HepG2 (cell line): ENCODE results near the gene UBE2O. TPM values are rescaled to one million over a fixed set of nuclear protein-coding genes. Genes with fewer than 3 reads are reported as not detected.

Source experiments
- ATAC-seq: fragments of 200-7000 bp; cut with Tn5 transposase; 3 replicates; pipeline ENCODE4 v1.9.1; 2020; ENCODE audit warnings: mild to moderate bottlenecking, moderate library complexity
- BruUV-seq: library from RNA; stranded (reverse); fragments of 400-500 nt; replicated peaks from 2 replicates; lab custom pipeline; 2021; lab: Mats Ljungman, UMichigan
- CTCF ChIA-PET: fragments of 300-600 bp; formaldehyde crosslinking; extraction: SDS; loops from one replicate; lab custom pipeline; 2021; ENCODE audit warnings: low total read pairs, inconsistent platforms, low intra/inter-chr PET ratio; lab: Yijun Ruan, JAX
- POLR2A ChIA-PET: fragments of 350-600 bp; sonication (Branson Sonifier 250); formaldehyde crosslinking; loops from one replicate; lab custom pipeline; 2020; ENCODE audit warnings: antibody characterized with exemption, inconsistent platforms; lab: Yijun Ruan, JAX
- DNase-seq: peaks from one replicate; pipeline ENCODE4 v3.0.0-alpha.2; 2015; ENCODE audit warnings: low spot score
- FAIRE-seq: peaks from 3 replicates; lab custom pipeline; 2011; peaks lifted over from hg19 to GRCh38; lab: Jason Lieb, UNC
- H2AFZ ChIP-seq: one replicate; pipeline ENCODE4 v1.6.1; 2011; ENCODE audit warnings: low read length, inconsistent platforms
- H3K27ac ChIP-seq: fragments of 300-600 bp; 3 replicates; pipeline ENCODE4 v1.8.0; 2011; ENCODE audit warnings: mixed run types, mild to moderate bottlenecking, mixed read lengths, low read length, inconsistent platforms; ENCODE audit not compliant: insufficient read depth; ENCODE audit errors: extremely low read length
- H3K27me3 ChIP-seq, 2 experiments: fragments of 200-600 bp in 1 of 2; 2 replicates in 1 of 2; 3 replicates in 1 of 2; pipeline versions ENCODE4 v1.6.0 to v1.8.0; 2011; ENCODE audit warnings: low read length in 2 of 2, mild to moderate bottlenecking in 2 of 2, moderate library complexity in 2 of 2, inconsistent platforms in 1 of 2; ENCODE audit not compliant: insufficient read depth in 2 of 2, control insufficient read depth in 1 of 2
- H3K36me3 ChIP-seq, 2 experiments: fragments of 200-600 bp in 1 of 2; replicated peaks in 1 of 2; 2 replicates in 1 of 2; 3 replicates in 1 of 2; pipeline versions ENCODE4 v1.5.1 to v1.8.0; 2011; ENCODE audit warnings: low read length in 2 of 2, inconsistent platforms in 1 of 2; ENCODE audit not compliant: insufficient read depth in 2 of 2, control insufficient read depth in 1 of 2
- H3K4me1 ChIP-seq: 2 replicates; pipeline ENCODE4 v1.5.1; 2012; ENCODE audit warnings: low read length, inconsistent platforms; ENCODE audit not compliant: insufficient read depth
- H3K4me2 ChIP-seq: 2 replicates; pipeline ENCODE4 v1.6.0; 2011; ENCODE audit warnings: low read depth, low read length, inconsistent platforms
- H3K4me3 ChIP-seq, 3 experiments: fragments of 200-600 bp in 1 of 3; sonication (generic), shearing (Covaris generic) in 1 of 3; replicated peaks in 1 of 3; 2 replicates each; pipeline ENCODE4 v1.5.1; 2011 to 2016; ENCODE audit warnings: low read length in 3 of 3, inconsistent platforms in 2 of 3, low read depth in 2 of 3, mild to moderate bottlenecking in 2 of 3, control low read depth in 1 of 3, mixed read lengths in 1 of 3; ENCODE audit not compliant: insufficient read depth in 1 of 3
- H3K79me2 ChIP-seq: one replicate; pipeline ENCODE4 v1.6.1; 2011; ENCODE audit warnings: low read length, inconsistent platforms; ENCODE audit not compliant: insufficient read depth
- H3K9ac ChIP-seq: 2 replicates; pipeline ENCODE4 v1.6.0; 2011; ENCODE audit warnings: mild to moderate bottlenecking, low read depth, low read length, inconsistent platforms; ENCODE audit not compliant: insufficient read depth
- H3K9me3 ChIP-seq: 2 replicates; pipeline ENCODE4 v1.5.1; 2012; ENCODE audit warnings: mild to moderate bottlenecking, low read length
- H4K20me1 ChIP-seq: 2 replicates; pipeline ENCODE4 v1.6.0; 2011; ENCODE audit warnings: inconsistent platforms, mild to moderate bottlenecking, low read length, moderate library complexity; ENCODE audit not compliant: insufficient read depth
- ATF7 ChIP-seq, 2 experiments: fragments of 450-650 bp in 1 of 2; sonication (generic) in 1 of 2; formaldehyde crosslinking in 1 of 2; IDR thresholded peaks; 2 replicates each; pipeline versions ENCODE4 v1.4.0 to v1.6.1; 2016 to 2020; ENCODE audit warnings: antibody characterized with exemption in 1 of 2, mild to moderate bottlenecking in 1 of 2, missing genetic modification reagents in 1 of 2
- CEBPB ChIP-seq: IDR thresholded peaks from 2 replicates; pipeline ENCODE4 v1.6.1; 2011; ENCODE audit warnings: low read depth, low read length, improper control_type of control experiment, borderline replicate concordance
- CEBPG ChIP-seq: IDR thresholded peaks from 2 replicates; pipeline ENCODE4 v1.6.1; 2016
- CREB1 ChIP-seq, 2 experiments: fragments of 450-650 bp in 1 of 2; IDR thresholded peaks; 2 replicates each; pipeline ENCODE4 v1.6.1; 2016 to 2017; ENCODE audit warnings: control low read depth in 1 of 2, mild to moderate bottlenecking in 1 of 2, missing compliant biosample characterization in 1 of 2, missing genetic modification characterization in 1 of 2
- KDM4B ChIP-seq: sonication (generic); formaldehyde crosslinking; IDR thresholded peaks from 2 replicates; pipeline ENCODE4 v1.4.0; 2020; ENCODE audit warnings: missing genetic modification reagents
- RBM22 ChIP-seq: fragments of 200-400 bp; formaldehyde crosslinking; optimal IDR thresholded peaks from 2 replicates; pipeline ENCODE3; 2017; ENCODE audit warnings: mild to moderate bottlenecking, low read length, moderate library complexity
- RFXAP ChIP-seq: sonication (generic); formaldehyde crosslinking; IDR thresholded peaks from 2 replicates; pipeline ENCODE4 v1.4.0; 2020; ENCODE audit warnings: missing genetic modification reagents, borderline replicate concordance
- SRF ChIP-seq: IDR thresholded peaks from 2 replicates; pipeline ENCODE4 v1.6.1; 2011; ENCODE audit warnings: mild to moderate bottlenecking, low read depth, low read length, moderate library complexity
- WGBS: methylation state at CpG from one replicate; pipeline ENCODE4 v1.1.6; 2017; ENCODE audit warnings: low lambda C conversion rate; 5-methylcytosine and 5-hydroxymethylcytosine counted together
- in situ Hi-C: cut with HindIII; loops from 2 replicates; pipeline ENCODE4 v1.10.0; 2017; ENCODE audit warnings: low pct_unique_long_range_greater_than_20kb; ENCODE audit not compliant: extremely low pct_ligation_motif_present
- intact Hi-C: fragments of 100-400 bp; cut with micrococcal nuclease; formaldehyde crosslinking; loops from one replicate; pipeline ENCODE4 v1.10.0; 2022; ENCODE audit not compliant: unreplicated experiment
- polyA plus RNA-seq, 8 experiments: library from polyadenylated mRNA; depleted of rRNA in 3 of 8; stranded (reverse) in 7 of 8; unstranded in 1 of 8; fragments of >200 nt; fragmentation: Illumina TruSeq in 4 of 8; extraction: Trizol in 4 of 8; gene quantifications; 2 replicates each; pipeline versions ENCODE4 v1.2.1 to v1.2.3, GENCODE V29; 2011 to 2016; ENCODE audit warnings: low read depth in 4 of 8, missing spikeins in 1 of 8, mixed read lengths in 1 of 8; ENCODE audit not compliant: insufficient read depth in 1 of 8
- total RNA-seq, 5 experiments: library from RNA; depleted of rRNA; stranded (reverse); fragments of >200 nt; fragmentation: Illumina TruSeq; extraction: Trizol; gene quantifications; 2 replicates each; pipeline ENCODE4 v1.2.3, GENCODE V29; 2016; ENCODE audit warnings: low read depth in 1 of 5
- TF ChIP-seq, protein P1 (sequence below): sonication (generic); formaldehyde crosslinking; IDR thresholded peaks from 2 replicates; pipeline ENCODE4 v1.4.0; 2020; ENCODE audit warnings: missing genetic modification reagents

UBE2O gene
- total and polyA plus RNA-seq, 2 of the 13 experiments (the other 11 are each of a cell fraction or from before 2014, with no cell fraction given) = 21.5 to 23.5 TPM

DNA sequence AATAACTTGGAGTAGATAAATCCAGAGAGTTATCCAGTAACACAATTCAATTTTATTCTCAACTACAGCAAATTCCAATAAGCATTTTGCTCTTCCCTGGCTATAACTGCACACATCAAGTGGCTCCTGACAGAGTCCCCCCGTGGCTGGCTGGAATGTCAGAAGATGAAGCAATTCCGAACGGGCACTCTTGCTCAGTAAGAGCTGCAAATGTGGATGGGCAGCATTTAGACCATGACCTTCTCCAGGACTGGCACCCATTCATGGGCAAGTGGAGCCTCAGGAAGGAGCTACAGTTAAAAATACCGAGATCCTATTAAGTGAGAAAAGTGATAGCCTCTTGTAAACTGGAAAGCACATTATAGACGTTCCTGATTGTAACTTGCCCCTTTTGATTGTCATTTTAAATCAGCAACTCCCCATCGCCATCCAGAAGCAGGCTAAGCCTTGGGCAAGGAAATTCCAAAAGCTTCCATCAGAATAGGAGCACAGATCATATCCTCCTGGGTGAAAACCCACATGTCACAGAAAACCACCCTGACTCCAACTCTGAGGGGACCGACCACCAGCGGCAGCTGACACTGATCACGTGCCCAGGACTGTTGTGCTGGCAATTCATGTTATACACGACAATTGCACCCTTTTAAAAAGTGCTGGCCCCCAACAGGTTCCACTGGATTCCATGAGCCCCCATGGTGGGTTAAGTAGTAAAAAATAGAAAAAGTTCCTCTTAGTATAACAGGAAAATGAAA lies 7.1 kb downstream of the UBE2O start:
- intact Hi-C loops = no loop called here
- FAIRE-seq = no peak
- H3K4me1 ChIP-seq = peaks cover 90% of the 10 kb centered on the region
- no peak for ATAC-seq
- no peak for DNase-seq
- H3K4me2 ChIP-seq = no peak overlapping the region
- peaks cover 98% of the 10 kb centered on the region for H3K79me2 ChIP-seq
- H3K36me3 ChIP-seq = peaks cover 2 to 14% of the 10 kb centered on the region in 2 experiments
- TF ChIP-seq CEBPG (CRISPR knock-in tag) (0 out of 2 replicates have a peak, but pooled peaks have one; percentile 15), SRF (no peak), CEBPB (peak; percentile 26; the same call in 1 of the 2 replicates)
- 84% methylated on average over 10 of the region's 10 CpGs for WGBS
- ChIA-PET CTCF (no interaction called here), POLR2A (interaction anchor here (1.0 to 2.1 kb wide), 3 partner anchors 53 to 62 kb away, joined by 3 to 8 read pairs (median 7); partner anchors contain the start of gene RHBDF2)
- no peaks in the 10 kb centered on the region for H3K9me3 ChIP-seq
- H3K27ac ChIP-seq = peak overlapping the region; percentile 41
- H4K20me1 ChIP-seq = peaks cover 80% of the 10 kb centered on the region
- H3K4me3 ChIP-seq = no peak overlapping the region
- H2AFZ ChIP-seq = no peak overlapping the region
- H3K27me3 ChIP-seq = no peaks in the 10 kb centered on the region
- in situ Hi-C loops = no loop called here
- H3K9ac ChIP-seq = no peak overlapping the region
- BruUV-seq = no TSS peak

DNA sequence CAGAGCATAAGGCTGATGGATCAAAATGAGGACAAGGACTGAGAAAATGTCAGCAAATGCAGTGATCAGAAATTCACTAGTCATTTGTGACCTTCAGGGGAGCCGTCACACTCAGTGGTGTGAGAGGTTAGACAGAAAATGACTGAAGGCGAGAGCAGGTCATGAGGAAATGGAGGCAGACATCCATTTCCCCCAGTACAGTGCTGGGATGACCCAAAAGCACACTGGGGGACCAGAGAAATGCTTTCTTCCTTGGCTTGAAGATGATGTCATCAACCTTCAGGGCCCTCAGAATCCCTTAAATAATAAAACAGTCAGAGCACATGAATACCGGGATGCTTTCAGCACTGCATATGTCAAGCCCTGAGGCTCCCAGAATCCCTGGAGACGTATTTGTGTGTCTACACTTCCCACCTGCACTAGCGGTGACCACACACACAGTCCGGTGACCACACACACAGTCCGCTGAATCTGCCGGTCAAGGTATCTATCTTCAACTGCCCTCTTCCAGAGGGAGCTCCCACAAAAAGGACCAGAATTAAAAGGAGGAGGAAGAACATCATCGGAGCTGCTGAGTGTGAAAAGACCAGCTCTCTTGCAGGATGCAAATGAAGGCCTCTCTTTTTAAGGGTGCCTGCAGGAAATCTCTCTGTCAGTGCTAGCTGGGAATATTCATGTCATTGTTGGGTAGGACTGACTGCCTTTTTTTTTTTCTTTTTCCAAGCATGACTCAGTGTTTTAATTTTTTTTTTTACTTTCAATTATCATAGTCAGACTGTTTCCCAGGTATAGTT lies 8.2 kb downstream of the UBE2O start:
- Histone ChIP-seq H2AFZ (no peak overlapping the region), H3K4me3 (no peak overlapping the region), H3K4me1 (peaks cover 82% of the 10 kb centered on the region), H3K27me3 (no peaks in the 10 kb centered on the region), H3K4me2 (no peak overlapping the region), H3K27ac (peak overlapping the region; percentile 12), H3K9me3 (no peaks in the 10 kb centered on the region), H3K79me2 (peaks cover 97% of the 10 kb centered on the region), H4K20me1 (peaks cover 80% of the 10 kb centered on the region), H3K9ac (no peak overlapping the region), H3K36me3 (peaks cover 2 to 14% of the 10 kb centered on the region in 2 experiments; a peak in 4 of 5 replicates)
- 95% methylated on average over 9 of the region's 9 CpGs for WGBS
- in situ Hi-C loops = no loop called here
- DNase-seq (no peak), FAIRE-seq (no peak), ATAC-seq (no peak)
- ChIA-PET CTCF (no interaction called here), POLR2A (interaction anchor here (2.1 kb wide), 1 partner anchor 54 kb away, joined by 7 read pairs; no protein-coding TSS in a partner anchor)
- BruUV-seq = no TSS peak
- TF ChIP-seq KDM4B (CRISPR knock-in tag) = no peak
- no peak for TF ChIP-seq RFXAP
- TF ChIP-seq, protein P1, sequence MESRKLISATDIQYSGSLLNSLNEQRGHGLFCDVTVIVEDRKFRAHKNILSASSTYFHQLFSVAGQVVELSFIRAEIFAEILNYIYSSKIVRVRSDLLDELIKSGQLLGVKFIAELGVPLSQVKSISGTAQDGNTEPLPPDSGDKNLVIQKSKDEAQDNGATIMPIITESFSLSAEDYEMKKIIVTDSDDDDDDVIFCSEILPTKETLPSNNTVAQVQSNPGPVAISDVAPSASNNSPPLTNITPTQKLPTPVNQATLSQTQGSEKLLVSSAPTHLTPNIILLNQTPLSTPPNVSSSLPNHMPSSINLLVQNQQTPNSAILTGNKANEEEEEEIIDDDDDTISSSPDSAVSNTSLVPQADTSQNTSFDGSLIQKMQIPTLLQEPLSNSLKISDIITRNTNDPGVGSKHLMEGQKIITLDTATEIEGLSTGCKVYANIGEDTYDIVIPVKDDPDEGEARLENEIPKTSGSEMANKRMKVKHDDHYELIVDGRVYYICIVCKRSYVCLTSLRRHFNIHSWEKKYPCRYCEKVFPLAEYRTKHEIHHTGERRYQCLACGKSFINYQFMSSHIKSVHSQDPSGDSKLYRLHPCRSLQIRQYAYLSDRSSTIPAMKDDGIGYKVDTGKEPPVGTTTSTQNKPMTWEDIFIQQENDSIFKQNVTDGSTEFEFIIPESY (CRISPR knock-in tag) = peak; percentile 80
- peak; percentile 92 for TF ChIP-seq ATF7 (IDR thresholded peaks at IDR 0.05)
- no peak for TF ChIP-seq ATF7 (CRISPR knock-in tag; IDR thresholded peaks at IDR 0.05)
- TF ChIP-seq CREB1 (IDR thresholded peaks at IDR 0.05) = peak; percentile 35; the same call in 1 of the 2 replicates
- no peak for TF ChIP-seq CREB1 (CRISPR knock-in tag; IDR thresholded peaks at IDR 0.05)
- TF ChIP-seq RBM22 = peak; percentile 33
- intact Hi-C loops = no loop called here
